Mesenchymal stem cell (in vitro differentiated cells and primary cell): ENCODE data around the gene GRAP. TPM values are rescaled to one million over a fixed set of nuclear protein-coding genes. Genes with fewer than 3 reads are reported as not detected.

Experiments
- DNase-seq: peaks from one replicate; pipeline ENCODE4 v3.0.0-alpha.2; 2013
- H2AFZ ChIP-seq: one replicate; pipeline ENCODE4 v1.6.1; 2013; ENCODE audit warnings: low read depth, mild to moderate bottlenecking, control low read depth, inconsistent platforms, low read length, moderate library complexity
- H2AK5ac ChIP-seq: 2 replicates; pipeline ENCODE4 v1.6.1; 2013; ENCODE audit warnings: low read length, moderate library complexity, mild to moderate bottlenecking, inconsistent platforms; ENCODE audit not compliant: severe bottlenecking
- H2BK120ac ChIP-seq: one replicate; pipeline ENCODE4 v1.6.1; 2013; ENCODE audit warnings: low read depth, mild to moderate bottlenecking, inconsistent platforms, low read length, moderate library complexity
- H2BK12ac ChIP-seq, 2 experiments: one replicate each; pipeline ENCODE4 v1.6.1; 2013; ENCODE audit warnings: inconsistent platforms in 2 of 2, low read length in 2 of 2, mild to moderate bottlenecking in 2 of 2, moderate library complexity in 2 of 2, control low read depth in 1 of 2
- H2BK15ac ChIP-seq: one replicate; pipeline ENCODE4 v1.6.1; 2013; ENCODE audit warnings: mild to moderate bottlenecking, low read depth, inconsistent platforms; ENCODE audit not compliant: poor library complexity, severe bottlenecking
- H2BK5ac ChIP-seq: 2 replicates; pipeline ENCODE4 v1.6.1; 2013; ENCODE audit warnings: low read depth, mild to moderate bottlenecking, low read length, control low read depth, inconsistent platforms; ENCODE audit not compliant: poor library complexity, severe bottlenecking
- H3K14ac ChIP-seq, 2 experiments: one replicate each; pipeline ENCODE4 v1.6.1; 2013; ENCODE audit warnings: inconsistent platforms in 2 of 2, low read length in 2 of 2, control low read depth in 1 of 2, mild to moderate bottlenecking in 1 of 2, moderate library complexity in 1 of 2
- H3K18ac ChIP-seq, 2 experiments: one replicate each; pipeline ENCODE4 v1.6.1; 2013; ENCODE audit warnings: inconsistent platforms in 2 of 2, low read length in 2 of 2, control low read depth in 1 of 2, low read depth in 1 of 2, mild to moderate bottlenecking in 1 of 2
- H3K23ac ChIP-seq, 2 experiments: one replicate each; pipeline ENCODE4 v1.6.1; 2013; ENCODE audit warnings: inconsistent platforms in 2 of 2, low read length in 2 of 2, mild to moderate bottlenecking in 2 of 2, moderate library complexity in 2 of 2, control low read depth in 1 of 2
- H3K27ac ChIP-seq: 2 replicates; pipeline ENCODE4 v1.5.1; 2013; ENCODE audit warnings: mild to moderate bottlenecking, moderate library complexity, low read length, control low read depth, inconsistent platforms; ENCODE audit not compliant: poor library complexity, severe bottlenecking
- H3K27me3 ChIP-seq, 2 experiments: 2 replicates each; pipeline versions ENCODE4 v1.6.1 to v1.7.0; 2013; ENCODE audit warnings: low read length in 2 of 2, mild to moderate bottlenecking in 2 of 2, moderate library complexity in 2 of 2, control low read depth in 1 of 2, inconsistent platforms in 1 of 2; ENCODE audit not compliant: control insufficient read depth in 1 of 2, insufficient read depth in 1 of 2
- H3K36me3 ChIP-seq, 2 experiments: 2 replicates each; pipeline versions ENCODE4 v1.6.1 to v1.7.0; 2013; ENCODE audit warnings: low read length in 2 of 2, control low read depth in 1 of 2, inconsistent platforms in 1 of 2, low read depth in 1 of 2, mild to moderate bottlenecking in 1 of 2; ENCODE audit not compliant: insufficient read depth in 2 of 2, control insufficient read depth in 1 of 2
- H3K4ac ChIP-seq, 2 experiments: one replicate each; pipeline ENCODE4 v1.6.1; 2013; ENCODE audit warnings: inconsistent platforms in 2 of 2, low read length in 2 of 2, mild to moderate bottlenecking in 2 of 2, moderate library complexity in 2 of 2, control low read depth in 1 of 2, low read depth in 1 of 2
- H3K4me1 ChIP-seq: 2 replicates; pipeline ENCODE4 v1.6.1; 2013; ENCODE audit warnings: low read depth, low read length, control low read depth; ENCODE audit not compliant: control insufficient read depth, insufficient read depth
- H3K4me2 ChIP-seq: 2 replicates; pipeline ENCODE4 v1.6.1; 2013; ENCODE audit warnings: low read length, mild to moderate bottlenecking, inconsistent platforms; ENCODE audit not compliant: poor library complexity, severe bottlenecking
- H3K4me3 ChIP-seq, 2 experiments: 2 replicates each; pipeline versions ENCODE4 v1.5.1 to v1.7.0; 2013; ENCODE audit warnings: low read length in 2 of 2, mild to moderate bottlenecking in 2 of 2, control low read depth in 1 of 2, low read depth in 1 of 2; ENCODE audit not compliant: insufficient read depth in 1 of 2
- H3K79me1 ChIP-seq: replicated peaks from 2 replicates; pipeline ENCODE4 v1.6.1; 2013; ENCODE audit warnings: mild to moderate bottlenecking, control low read depth, low read length, inconsistent platforms; ENCODE audit not compliant: poor library complexity, severe bottlenecking
- H3K9ac ChIP-seq: 2 replicates; pipeline ENCODE4 v1.7.0; 2013; ENCODE audit warnings: mild to moderate bottlenecking, low read length, moderate library complexity
- H3K9me3 ChIP-seq: 2 replicates; pipeline ENCODE4 v1.7.0; 2013; ENCODE audit warnings: mild to moderate bottlenecking, low read length; ENCODE audit not compliant: control insufficient read depth
- H4K8ac ChIP-seq: one replicate; pipeline ENCODE4 v1.6.1; 2013; ENCODE audit warnings: inconsistent platforms, mild to moderate bottlenecking, low read length, moderate library complexity
- H4K91ac ChIP-seq: one replicate; pipeline ENCODE4 v1.6.1; 2013; ENCODE audit warnings: mild to moderate bottlenecking, low read length, inconsistent platforms
- WGBS: methylation state at CpG from one replicate; pipeline ENCODE4 v1.1.7; 2013; ENCODE audit warnings: mixed read lengths; 5-methylcytosine and 5-hydroxymethylcytosine counted together
- small RNA-seq: library from polyadenylated mRNA; stranded (forward); fragments of <200 nt; extraction: miRNeasy Mini kit (QIAGEN cat#:217004); gene quantifications from one replicate; pipeline ENCODE3, GENCODE V24; 2013; ENCODE audit warnings: low read depth

GRAP gene

GRCh38 chr17:18971801-18972200 is 75.0 kb downstream of the GRAP start:
- no peak overlapping the region for H4K8ac ChIP-seq
- H3K4me2 ChIP-seq, result no peak overlapping the region
- no peak overlapping the region for H3K4me3 ChIP-seq
- H2BK120ac ChIP-seq, result no peak overlapping the region
- WGBS, result 98% methylated on average over 7 of the region's 7 CpGs
- H2BK5ac ChIP-seq, result no peak overlapping the region
- no peaks in the 10 kb centered on the region for H3K27me3 ChIP-seq
- H3K27ac ChIP-seq, result no peak overlapping the region
- no peak overlapping the region for H3K18ac ChIP-seq
- no peak for DNase-seq
- no peaks in the 10 kb centered on the region for H3K9me3 ChIP-seq
- H3K36me3 ChIP-seq, result peaks cover 11 to 63% of the 10 kb centered on the region in 2 experiments
- H3K9ac ChIP-seq, result no peak overlapping the region
- H3K4ac ChIP-seq, result no peak overlapping the region
- no peak overlapping the region for H3K14ac ChIP-seq
- H3K4me1 ChIP-seq, result peaks cover 27% of the 10 kb centered on the region
- no peak overlapping the region for H2BK12ac ChIP-seq
- no peak overlapping the region for H2AFZ ChIP-seq
- peaks cover 15% of the 10 kb centered on the region for H3K79me1 ChIP-seq
- no peak overlapping the region for H2BK15ac ChIP-seq
- H2AK5ac ChIP-seq, result no peak overlapping the region
- no peak overlapping the region for H3K23ac ChIP-seq
- no peak overlapping the region for H4K91ac ChIP-seq

Small RNAs within 50 kb of the gene (small RNA-seq; reads per million reads assigned to genes)
- gene AC090286.3, result not detected
